GM12801 (cell line): ENCODE data around the gene TNXB.

Experiments
- CTCF ChIP-seq: IDR thresholded peaks from one replicate; pipeline ENCODE4 v1.5.1; 2011; ENCODE audit warnings: control low read depth; ENCODE audit not compliant: insufficient read length; ENCODE audit errors: extremely low read depth

Gene TNXB

DNA sequence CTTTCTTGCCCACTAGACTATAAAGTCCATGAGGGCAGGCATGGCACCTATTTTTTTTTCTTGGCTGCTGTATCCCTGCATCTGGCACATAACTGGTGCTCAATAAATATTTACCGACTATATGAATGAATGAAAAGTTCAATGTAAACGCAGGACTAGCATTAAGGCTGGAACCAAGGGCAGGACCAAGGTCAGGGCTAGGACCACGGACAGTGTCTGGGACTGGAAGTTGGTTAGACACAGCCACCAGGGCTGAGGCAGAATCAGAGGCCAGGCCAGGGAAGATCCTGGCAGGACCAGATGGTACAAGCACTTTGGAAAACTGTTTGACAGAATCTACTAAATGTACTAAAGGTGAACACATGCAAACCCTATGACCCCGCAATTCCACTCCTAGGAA lies 3.7 kb downstream of the TNXB start:
- TF ChIP-seq CTCF, result no peak

DNA sequence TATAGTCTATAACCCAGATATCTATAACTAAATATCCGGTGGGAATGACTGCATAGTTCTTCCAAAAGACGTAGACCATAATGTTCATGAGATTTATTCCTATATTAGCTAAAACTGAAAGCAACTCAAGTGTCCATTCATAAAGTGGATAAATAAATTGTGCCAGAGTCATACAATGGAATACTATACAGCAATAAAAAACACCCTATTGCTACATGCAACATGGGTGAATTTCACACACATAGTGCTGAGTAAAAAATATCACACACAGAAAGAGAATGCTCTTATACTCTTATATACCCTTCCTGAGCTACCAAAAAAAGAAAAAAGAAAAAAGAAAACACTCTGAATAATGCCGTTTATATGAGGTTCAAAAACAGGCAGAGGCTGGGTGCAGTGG lies 6.9 kb downstream of the TNXB start:
- TF ChIP-seq CTCF, result no peak

- no peak for TF ChIP-seq CTCF
Observed at GRCh38 chr6:32097364-32097763, 11.8 kb downstream of the TNXB start.

DNA sequence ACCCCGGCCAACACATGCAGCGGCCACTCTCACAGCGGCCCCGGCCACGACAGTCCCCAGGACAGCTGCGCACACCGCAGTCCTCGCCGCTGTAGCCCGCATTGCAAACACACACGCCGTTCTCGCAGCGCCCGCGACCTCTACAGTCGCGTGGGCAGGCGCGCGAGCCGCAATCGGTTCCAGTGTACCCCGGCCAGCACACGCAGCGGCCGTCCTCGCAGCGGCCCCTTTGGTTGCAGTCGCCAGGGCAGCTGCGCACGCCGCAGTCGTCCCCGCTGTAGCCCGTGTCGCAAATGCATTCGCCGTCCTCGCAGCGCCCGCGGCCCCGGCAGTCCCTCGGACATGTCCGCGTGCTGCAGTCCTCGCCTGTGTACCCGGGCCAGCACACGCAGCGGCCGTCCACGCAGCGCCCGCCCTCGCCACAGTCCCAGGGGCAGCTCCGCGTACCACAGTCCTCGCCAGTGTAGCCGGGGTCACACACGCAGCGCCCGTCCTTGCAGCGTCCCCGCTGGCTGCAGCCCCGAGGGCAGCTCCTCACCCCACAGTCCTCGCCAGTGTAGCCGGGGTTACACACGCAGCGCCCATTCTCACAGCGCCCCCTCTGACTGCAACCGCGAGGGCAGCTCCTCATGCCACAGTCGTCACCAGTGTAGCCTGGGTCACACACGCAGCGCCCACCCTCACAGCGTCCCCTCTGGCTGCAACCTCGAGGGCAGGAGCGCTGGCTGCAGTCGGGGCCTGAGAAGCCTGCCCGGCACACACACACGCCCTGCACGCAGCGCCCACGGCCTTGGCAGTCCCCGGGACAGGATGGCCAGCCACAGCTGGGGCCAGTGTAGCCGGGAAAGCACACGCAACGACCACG lies 12.5 kb downstream of the TNXB start:
- TF ChIP-seq CTCF, result no peak

DNA sequence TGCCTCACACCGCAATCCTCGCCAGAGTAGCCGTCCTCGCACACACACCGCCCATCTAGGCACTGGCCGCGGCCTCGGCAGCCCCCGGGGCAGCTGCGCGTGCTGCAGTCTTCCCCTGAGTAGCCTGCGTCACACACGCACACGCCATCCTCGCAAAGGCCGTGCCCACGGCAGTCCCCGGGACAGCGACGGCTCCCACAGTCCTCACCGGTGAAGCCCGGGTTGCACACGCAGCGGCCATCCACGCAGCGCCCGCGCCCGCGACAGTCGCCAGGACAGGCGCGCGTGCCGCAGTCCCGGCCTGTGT lies 13.1 kb downstream of the TNXB start:
- TF ChIP-seq CTCF, result no peak

DNA sequence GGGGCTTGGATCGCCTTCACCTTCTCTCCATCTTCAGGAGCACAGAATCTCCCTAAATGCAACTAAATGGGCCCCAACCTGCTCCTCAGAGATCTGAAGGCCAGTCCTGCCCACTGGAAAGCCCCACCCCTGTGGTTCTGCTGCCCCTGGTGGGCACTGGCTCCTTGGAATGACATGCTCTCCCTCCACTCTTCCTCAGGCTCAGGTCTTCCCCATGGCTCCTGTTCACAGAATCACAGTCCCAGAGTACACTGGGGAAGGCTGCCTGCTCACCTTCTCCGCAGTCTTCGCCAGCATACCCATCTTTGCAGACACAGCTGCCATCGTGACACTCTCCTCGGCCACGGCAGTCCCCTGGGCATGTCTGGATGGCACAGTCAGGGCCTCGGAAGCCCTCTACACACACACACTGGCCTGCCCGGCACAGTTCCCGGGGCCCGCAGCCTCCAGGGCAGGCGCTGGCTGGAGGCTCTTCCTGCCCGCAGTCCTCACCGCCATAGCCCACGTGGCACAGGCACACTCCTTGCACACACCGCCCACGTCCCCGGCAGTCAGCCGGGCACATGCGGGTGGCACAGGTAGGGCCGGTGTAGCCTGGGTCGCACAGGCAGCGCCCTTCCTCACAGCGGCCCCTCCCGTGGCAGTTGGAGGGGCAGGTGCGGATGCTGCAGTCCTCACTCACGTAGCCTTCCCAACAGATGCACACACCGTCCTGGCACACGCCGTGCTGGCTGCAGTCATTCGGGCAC lies 13.6 kb downstream of the TNXB start:
- no peak for TF ChIP-seq CTCF

- TF ChIP-seq CTCF, result no peak
Observed at GRCh38 chr6:32092760-32093497, 16.2 kb downstream of the TNXB start.
